SK-N-SH treated with all-trans-retinoic acid at 6 μM for 48 hours (cell line): ENCODE measurements around the gene GSG1L.

Experiments
- ATAC-seq: fragments of 200-7000 bp; cut with Tn5 transposase; 3 replicates; pipeline ENCODE4 v1.9.1; 2020; ENCODE audit warnings: mild to moderate bottlenecking, moderate library complexity
- BACH2 ChIP-seq: fragments of 250-450 bp; sonication (Bioruptor Pico); IDR thresholded peaks from 2 replicates; pipeline ENCODE4 v1.9.0; 2021; ENCODE audit warnings: mild to moderate bottlenecking, borderline replicate concordance
- CSDC2 ChIP-seq: fragments of 250-450 bp; sonication (Bioruptor Pico); IDR thresholded peaks from 2 replicates; pipeline ENCODE4 v1.5.0; 2020; ENCODE audit warnings: mild to moderate bottlenecking, moderate library complexity
- ESRRG ChIP-seq: fragments of 250-450 bp; sonication (Bioruptor Pico); IDR thresholded peaks from 2 replicates; pipeline ENCODE4 v1.6.1; 2021; ENCODE audit warnings: mild to moderate bottlenecking
- GLIS3 ChIP-seq: fragments of 250-450 bp; sonication (Bioruptor Pico); IDR thresholded peaks from 2 replicates; pipeline ENCODE4 v1.5.0; 2020; ENCODE audit warnings: mild to moderate bottlenecking, moderate library complexity
- ISL1 ChIP-seq: fragments of 250-450 bp; sonication (Bioruptor Pico); IDR thresholded peaks from 2 replicates; pipeline ENCODE4 v2.1.2; 2022; ENCODE audit warnings: mild to moderate bottlenecking, moderate library complexity
- OSR1 ChIP-seq: fragments of 250-450 bp; sonication (Bioruptor Pico); IDR thresholded peaks from 2 replicates; pipeline ENCODE4 v1.8.0; 2022; ENCODE audit warnings: moderate library complexity, mild to moderate bottlenecking, inconsistent platforms
- RARB ChIP-seq: fragments of 250-450 bp; sonication (Bioruptor Pico); IDR thresholded peaks from 2 replicates; pipeline ENCODE4 v1.8.0; 2021; ENCODE audit warnings: mild to moderate bottlenecking, moderate library complexity
- SNAI2 ChIP-seq: fragments of 250-450 bp; sonication (Bioruptor Pico); IDR thresholded peaks from 2 replicates; pipeline ENCODE4 v1.5.0; 2020; ENCODE audit warnings: mild to moderate bottlenecking, moderate library complexity
- TCF4 ChIP-seq: fragments of 250-450 bp; sonication (Bioruptor Pico); IDR thresholded peaks from 2 replicates; pipeline ENCODE4 v1.8.0; 2021; ENCODE audit warnings: mild to moderate bottlenecking, moderate library complexity, borderline replicate concordance
- TOX ChIP-seq: fragments of 250-450 bp; sonication (Bioruptor Pico); IDR thresholded peaks from 2 replicates; pipeline ENCODE4 v1.8.0; 2021; ENCODE audit warnings: mild to moderate bottlenecking, moderate library complexity, borderline replicate concordance
- ZC3H10 ChIP-seq: fragments of 250-450 bp; sonication (Bioruptor Pico); IDR thresholded peaks from 2 replicates; pipeline ENCODE4 v1.5.1; 2021; ENCODE audit warnings: mild to moderate bottlenecking, moderate library complexity
- ZFP3 ChIP-seq: fragments of 250-450 bp; sonication (Bioruptor Pico); IDR thresholded peaks from 2 replicates; pipeline ENCODE4 v1.5.0; 2020; ENCODE audit warnings: mild to moderate bottlenecking, moderate library complexity
- ZFP30 ChIP-seq: fragments of 450-650 bp; formaldehyde crosslinking; IDR thresholded peaks from 2 replicates; pipeline ENCODE4 v1.5.0; 2022; ENCODE audit warnings: mild to moderate bottlenecking, moderate library complexity
- ZNF565 ChIP-seq: fragments of 450-650 bp; formaldehyde crosslinking; conservative IDR thresholded peaks from 2 replicates; pipeline ENCODE4 v1.5.0; 2020; ENCODE audit warnings: low read depth, mild to moderate bottlenecking, moderate library complexity
- ZNF70 ChIP-seq: fragments of 450-650 bp; formaldehyde crosslinking; IDR thresholded peaks from 2 replicates; pipeline ENCODE4 v1.5.0; 2020; ENCODE audit warnings: mild to moderate bottlenecking, moderate library complexity
- ZNF8 ChIP-seq: fragments of 450-650 bp; formaldehyde crosslinking; IDR thresholded peaks from 2 replicates; pipeline ENCODE4 v1.5.0; 2020; ENCODE audit warnings: mild to moderate bottlenecking, moderate library complexity
- TF ChIP-seq, protein P1 (sequence below): fragments of 250-450 bp; sonication (Bioruptor Pico); IDR thresholded peaks from 2 replicates; pipeline ENCODE4 v1.8.0; 2020; ENCODE audit warnings: mild to moderate bottlenecking, moderate library complexity, borderline replicate concordance
- TF ChIP-seq, protein P2 (sequence below): fragments of 250-450 bp; sonication (Bioruptor Pico); IDR thresholded peaks from 2 replicates; pipeline ENCODE4 v1.5.1; 2020; ENCODE audit warnings: low read depth, mild to moderate bottlenecking, moderate library complexity
- TF ChIP-seq, protein P3 (sequence below): fragments of 250-450 bp; sonication (Bioruptor Pico); IDR thresholded peaks from 2 replicates; pipeline ENCODE4 v1.5.1; 2021; ENCODE audit warnings: mild to moderate bottlenecking, moderate library complexity

GSG1L gene

DNA sequence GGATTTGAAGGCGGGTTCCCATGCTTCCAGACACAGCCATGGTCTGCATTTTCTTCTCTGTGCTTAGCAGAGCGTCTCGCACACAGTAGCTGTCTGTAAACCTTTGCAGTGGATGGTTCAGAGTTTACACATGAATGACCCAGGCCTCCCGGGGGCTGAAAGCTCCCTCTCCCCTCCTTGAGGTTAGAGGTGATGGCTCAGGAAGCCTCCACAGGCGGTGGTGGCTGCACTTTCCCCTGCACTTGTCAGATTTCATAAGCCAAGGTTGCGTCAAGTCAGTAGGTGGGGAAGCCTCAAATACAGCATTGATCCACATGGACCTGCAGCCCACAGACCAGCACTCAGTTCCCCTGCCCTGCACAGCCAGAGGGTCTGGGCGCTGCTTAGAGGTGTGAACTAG, 301.7 kb downstream of the GSG1L start:
- no peak for ATAC-seq
- TF ChIP-seq OSR1 (CRISPR knock-in tag) (no peak), TCF4 (CRISPR knock-in tag) (no peak), RARB (CRISPR knock-in tag) (no peak), ZNF565 (CRISPR knock-in tag) (no peak), TOX (CRISPR knock-in tag) (no peak), ZNF8 (CRISPR knock-in tag) (no peak), ZNF70 (CRISPR knock-in tag) (no peak), ISL1 (CRISPR knock-in tag) (no peak), ZFP3 (CRISPR knock-in tag) (no peak)
- TF ChIP-seq, protein P1, sequence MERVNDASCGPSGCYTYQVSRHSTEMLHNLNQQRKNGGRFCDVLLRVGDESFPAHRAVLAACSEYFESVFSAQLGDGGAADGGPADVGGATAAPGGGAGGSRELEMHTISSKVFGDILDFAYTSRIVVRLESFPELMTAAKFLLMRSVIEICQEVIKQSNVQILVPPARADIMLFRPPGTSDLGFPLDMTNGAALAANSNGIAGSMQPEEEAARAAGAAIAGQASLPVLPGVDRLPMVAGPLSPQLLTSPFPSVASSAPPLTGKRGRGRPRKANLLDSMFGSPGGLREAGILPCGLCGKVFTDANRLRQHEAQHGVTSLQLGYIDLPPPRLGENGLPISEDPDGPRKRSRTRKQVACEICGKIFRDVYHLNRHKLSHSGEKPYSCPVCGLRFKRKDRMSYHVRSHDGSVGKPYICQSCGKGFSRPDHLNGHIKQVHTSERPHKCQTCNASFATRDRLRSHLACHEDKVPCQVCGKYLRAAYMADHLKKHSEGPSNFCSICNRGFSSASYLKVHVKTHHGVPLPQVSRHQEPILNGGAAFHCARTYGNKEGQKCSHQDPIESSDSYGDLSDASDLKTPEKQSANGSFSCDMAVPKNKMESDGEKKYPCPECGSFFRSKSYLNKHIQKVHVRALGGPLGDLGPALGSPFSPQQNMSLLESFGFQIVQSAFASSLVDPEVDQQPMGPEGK (CRISPR knock-in tag): no peak

DNA sequence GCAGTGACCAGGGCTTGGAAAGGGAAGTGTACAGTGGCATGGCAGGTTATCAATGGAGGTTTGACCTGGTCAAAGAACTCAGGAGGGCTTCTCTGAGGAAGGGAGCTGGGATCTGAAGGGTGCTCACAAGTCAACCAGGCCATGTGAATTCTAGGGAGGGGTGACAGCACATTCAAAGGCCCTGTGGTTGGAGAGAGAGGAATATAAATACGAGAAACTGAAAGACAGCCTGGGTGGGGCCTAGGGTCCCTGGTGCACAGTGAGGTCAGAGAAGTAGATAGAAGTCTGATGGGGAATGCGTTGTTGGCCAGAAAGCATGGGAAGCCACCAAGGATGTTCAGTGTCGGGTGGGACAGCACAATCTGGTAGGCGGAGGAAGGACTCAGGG, 302.7 kb downstream of the GSG1L start:
- no peak for TF ChIP-seq ISL1 (CRISPR knock-in tag)
- no peak for TF ChIP-seq ZNF565 (CRISPR knock-in tag)
- TF ChIP-seq TOX (CRISPR knock-in tag): no peak
- TF ChIP-seq OSR1 (CRISPR knock-in tag): no peak
- TF ChIP-seq, protein P2, sequence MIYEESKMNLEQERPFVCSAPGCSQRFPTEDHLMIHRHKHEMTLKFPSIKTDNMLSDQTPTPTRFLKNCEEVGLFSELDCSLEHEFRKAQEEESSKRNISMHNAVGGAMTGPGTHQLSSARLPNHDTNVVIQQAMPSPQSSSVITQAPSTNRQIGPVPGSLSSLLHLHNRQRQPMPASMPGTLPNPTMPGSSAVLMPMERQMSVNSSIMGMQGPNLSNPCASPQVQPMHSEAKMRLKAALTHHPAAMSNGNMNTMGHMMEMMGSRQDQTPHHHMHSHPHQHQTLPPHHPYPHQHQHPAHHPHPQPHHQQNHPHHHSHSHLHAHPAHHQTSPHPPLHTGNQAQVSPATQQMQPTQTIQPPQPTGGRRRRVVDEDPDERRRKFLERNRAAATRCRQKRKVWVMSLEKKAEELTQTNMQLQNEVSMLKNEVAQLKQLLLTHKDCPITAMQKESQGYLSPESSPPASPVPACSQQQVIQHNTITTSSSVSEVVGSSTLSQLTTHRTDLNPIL (CRISPR knock-in tag): no peak
- TF ChIP-seq CSDC2 (CRISPR knock-in tag): no peak
- no peak for TF ChIP-seq RARB (CRISPR knock-in tag)
- TF ChIP-seq GLIS3: no peak
- TF ChIP-seq TCF4 (CRISPR knock-in tag): no peak
- no peak for ATAC-seq

DNA sequence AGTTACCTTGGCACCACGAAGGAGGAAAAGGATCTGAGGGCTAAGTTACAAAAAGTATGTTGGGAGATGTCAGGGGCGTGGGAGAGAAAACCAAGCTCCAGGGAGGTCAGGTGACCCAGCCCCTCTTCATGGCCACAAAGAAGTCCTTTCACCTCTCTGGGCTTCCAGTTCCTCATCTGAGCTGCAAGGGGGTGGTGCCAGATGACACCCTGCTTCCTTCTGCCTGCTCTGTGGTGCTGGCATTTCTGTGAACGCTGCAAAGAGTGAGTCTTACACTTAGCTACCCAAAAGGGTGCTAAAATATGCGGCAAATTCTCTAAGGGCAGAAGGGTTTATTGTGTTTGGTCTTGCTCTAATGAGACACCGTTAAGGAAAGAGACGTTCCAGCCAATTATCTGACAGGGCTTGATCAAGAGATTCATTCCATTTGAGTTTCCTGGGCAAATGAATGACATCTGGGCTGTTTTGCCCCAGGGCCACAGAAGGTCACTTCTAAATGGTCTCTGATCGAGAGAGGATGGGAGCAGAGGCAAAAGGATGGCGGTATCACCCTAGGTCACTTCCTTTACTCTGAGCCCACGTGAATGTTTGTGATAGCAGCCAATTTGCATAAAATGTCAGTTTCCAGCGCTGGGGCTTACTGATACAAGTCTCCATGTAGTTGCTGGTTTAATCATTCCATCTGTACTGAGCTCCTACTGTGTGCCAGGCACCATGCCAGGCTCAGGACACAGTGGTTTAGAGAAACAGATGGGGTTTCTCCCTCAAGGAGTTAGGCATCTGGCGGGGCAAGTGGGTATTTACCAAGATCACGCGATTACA, 303.3 kb downstream of the GSG1L start:
- TF ChIP-seq ZNF8 (CRISPR knock-in tag) (no peak), ZNF70 (CRISPR knock-in tag) (no peak), ISL1 (CRISPR knock-in tag) (no peak)
- ATAC-seq: no peak

DNA sequence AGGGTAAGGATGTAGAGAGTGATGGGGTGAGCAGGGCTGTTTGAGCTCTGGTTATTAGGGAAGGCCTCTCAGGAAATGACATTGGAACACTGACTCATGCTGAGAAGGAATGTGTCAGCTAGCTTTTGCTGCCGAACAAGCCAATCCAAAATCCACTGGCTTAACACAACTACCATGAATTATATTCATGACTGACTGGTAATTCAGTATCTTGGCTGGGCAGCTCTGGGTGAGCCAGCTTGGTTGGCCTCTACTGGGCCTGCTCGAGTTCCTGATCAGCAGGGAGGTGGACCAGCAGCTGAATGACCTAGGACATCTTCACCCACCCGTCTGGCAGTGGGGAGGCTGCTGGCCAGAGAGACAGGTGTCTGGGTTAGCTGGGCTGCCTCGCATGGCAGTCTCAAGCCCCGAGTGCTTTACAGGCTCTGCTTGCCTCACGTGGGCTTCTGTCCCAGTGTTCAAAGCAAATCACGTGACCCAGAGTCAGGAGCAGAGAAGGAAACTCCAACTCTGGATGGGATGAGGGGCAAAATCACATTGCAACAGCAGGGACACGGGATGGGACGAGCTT, 304.1 kb downstream of the GSG1L start:
- ATAC-seq: peak; percentile 47
- no peak for TF ChIP-seq ISL1 (CRISPR knock-in tag)
- no peak for TF ChIP-seq ZC3H10 (CRISPR knock-in tag)
- TF ChIP-seq BACH2 (CRISPR knock-in tag): no peak
- TF ChIP-seq ZFP30 (CRISPR knock-in tag): no peak
- TF ChIP-seq CSDC2 (CRISPR knock-in tag): no peak
- TF ChIP-seq, protein P1 (CRISPR knock-in tag): no peak
- no peak for TF ChIP-seq ZNF8 (CRISPR knock-in tag)
- no peak for TF ChIP-seq OSR1 (CRISPR knock-in tag)
- TF ChIP-seq ESRRG (CRISPR knock-in tag): no peak
- no peak for TF ChIP-seq SNAI2 (CRISPR knock-in tag)
- TF ChIP-seq, protein P2 (CRISPR knock-in tag): no peak
- TF ChIP-seq TCF4 (CRISPR knock-in tag): no peak
- no peak for TF ChIP-seq GLIS3
- no peak for TF ChIP-seq ZFP3 (CRISPR knock-in tag)
- TF ChIP-seq, protein P3, sequence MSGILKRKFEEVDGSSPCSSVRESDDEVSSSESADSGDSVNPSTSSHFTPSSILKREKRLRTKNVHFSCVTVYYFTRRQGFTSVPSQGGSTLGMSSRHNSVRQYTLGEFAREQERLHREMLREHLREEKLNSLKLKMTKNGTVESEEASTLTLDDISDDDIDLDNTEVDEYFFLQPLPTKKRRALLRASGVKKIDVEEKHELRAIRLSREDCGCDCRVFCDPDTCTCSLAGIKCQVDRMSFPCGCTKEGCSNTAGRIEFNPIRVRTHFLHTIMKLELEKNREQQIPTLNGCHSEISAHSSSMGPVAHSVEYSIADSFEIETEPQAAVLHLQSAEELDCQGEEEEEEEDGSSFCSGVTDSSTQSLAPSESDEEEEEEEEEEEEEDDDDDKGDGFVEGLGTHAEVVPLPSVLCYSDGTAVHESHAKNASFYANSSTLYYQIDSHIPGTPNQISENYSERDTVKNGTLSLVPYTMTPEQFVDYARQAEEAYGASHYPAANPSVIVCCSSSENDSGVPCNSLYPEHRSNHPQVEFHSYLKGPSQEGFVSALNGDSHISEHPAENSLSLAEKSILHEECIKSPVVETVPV (CRISPR knock-in tag): no peak
- TF ChIP-seq RARB (CRISPR knock-in tag): no peak
- TF ChIP-seq TOX (CRISPR knock-in tag): no peak
- no peak for TF ChIP-seq ZNF70 (CRISPR knock-in tag)
